Activated T-helper 17 cell treated with anti-CD3 and anti-CD28 coated beads, Interleukin-2, amount 50 U/mL, for 72 hours (primary cell): ENCODE data around the gene ZNF576. TPM values are rescaled to one million over a fixed set of nuclear protein-coding genes. Genes with fewer than 3 reads are reported as not detected.
A peak's percentile ranks its signal among the peaks of the same experiment; 100 is the strongest.
"Not testable (repeated sequence)": the region's sequence is repeated elsewhere in the genome, so short reads cannot be mapped to it uniquely, and the experiment has no call there.

Experiments used
- ATAC-seq: fragments of 150-1000 bp; cut with Tn5 transposase; replicated peaks from 2 replicates; pipeline ENCODE4 v1.10.0; 2021; ENCODE audit warnings: mild to moderate bottlenecking, moderate library complexity
- H3K27ac Mint-ChIP-seq: one replicate; pipeline ENCODE4 v1.8.0; 2022; ENCODE audit warnings: mixed read lengths
- H3K27me3 Mint-ChIP-seq: one replicate; pipeline ENCODE4 v1.8.0; 2022; ENCODE audit warnings: mixed read lengths
- H3K36me3 Mint-ChIP-seq: one replicate; pipeline ENCODE4 v1.8.0; 2022; ENCODE audit warnings: low read depth, mild to moderate bottlenecking, mixed read lengths
- H3K4me1 Mint-ChIP-seq: one replicate; pipeline ENCODE4 v1.8.0; 2022; ENCODE audit warnings: mixed read lengths
- H3K4me3 Mint-ChIP-seq: one replicate; pipeline ENCODE4 v1.8.0; 2022; ENCODE audit warnings: mild to moderate bottlenecking, mixed read lengths
- H3K9me3 Mint-ChIP-seq: one replicate; pipeline ENCODE4 v1.8.0; 2022; ENCODE audit warnings: mixed read lengths
- total RNA-seq, 2 donors: library from RNA; stranded (reverse); gene quantifications; one replicate each; pipeline ENCODE4 v1.2.3, GENCODE V29; 2022

Gene ZNF576
- total RNA-seq, 2 donors from 2014 or later: 17.8 to 23.3 TPM

GRCh38 chr19:43638214-43638994, 42.0 kb downstream of the ZNF576 start:
- no peak for ATAC-seq
- H3K9me3 Mint-ChIP-seq: no peaks in the 10 kb centered on the region
- H3K36me3 Mint-ChIP-seq: no peaks in the 10 kb centered on the region
- peak overlapping the region; percentile 65 for H3K4me3 Mint-ChIP-seq
- H3K27ac Mint-ChIP-seq: peak overlapping the region; percentile 2
- peaks cover 6% of the 10 kb centered on the region for H3K4me1 Mint-ChIP-seq
- peaks cover 32% of the 10 kb centered on the region for H3K27me3 Mint-ChIP-seq

- no peak for ATAC-seq
- Mint-ChIP-seq H3K27ac (peak overlapping the region; percentile 2), H3K9me3 (no peaks in the 10 kb centered on the region), H3K36me3 (no peaks in the 10 kb centered on the region), H3K4me1 (peaks cover 6% of the 10 kb centered on the region), H3K27me3 (peaks cover 32% of the 10 kb centered on the region), H3K4me3 (peak overlapping the region; percentile 65)
Measured at GRCh38 chr19:43638995-43639518, 42.7 kb downstream of the ZNF576 start.

- ATAC-seq: peak; percentile 89
- H3K9me3 Mint-ChIP-seq: no peaks in the 10 kb centered on the region
- peak within 1 kb of the TSS; percentile 17 for H3K27ac Mint-ChIP-seq
- H3K4me1 Mint-ChIP-seq: peaks cover 6% of the 10 kb centered on the region
- no peaks in the 10 kb centered on the region for H3K36me3 Mint-ChIP-seq
- H3K27me3 Mint-ChIP-seq: peaks cover 32% of the 10 kb centered on the region
- H3K4me3 Mint-ChIP-seq: peak within 1 kb of the TSS; percentile 72
Measured at GRCh38 chr19:43639519-43640423, 43.4 kb downstream of the ZNF576 start, which contains the start of gene CADM4. CADM4 (minus strand) TSS chr19:43639850; CDS start chr19:43639790, 60 bp downstream.

- Mint-ChIP-seq H3K4me3 (peak overlapping the region; percentile 72), H3K4me1 (peaks cover 6% of the 10 kb centered on the region), H3K27ac (peak overlapping the region; percentile 17), H3K9me3 (no peaks in the 10 kb centered on the region), H3K27me3 (peaks cover 29% of the 10 kb centered on the region), H3K36me3 (no peaks in the 10 kb centered on the region)
- no peak for ATAC-seq
Measured at GRCh38 chr19:43640424-43640757, 44.0 kb downstream of the ZNF576 start.

- peak overlapping the region; percentile 72 for H3K4me3 Mint-ChIP-seq
- H3K9me3 Mint-ChIP-seq: no peaks in the 10 kb centered on the region
- ATAC-seq: no peak
- H3K36me3 Mint-ChIP-seq: no peaks in the 10 kb centered on the region
- peaks cover 6% of the 10 kb centered on the region for H3K4me1 Mint-ChIP-seq
- peaks cover 28% of the 10 kb centered on the region for H3K27me3 Mint-ChIP-seq
- H3K27ac Mint-ChIP-seq: no peak overlapping the region
Measured at GRCh38 chr19:43641333-43641732, 44.9 kb downstream of the ZNF576 start.

GRCh38 chr19:43642531-43642930, 46.1 kb downstream of the ZNF576 start:
- no peak overlapping the region for H3K4me3 Mint-ChIP-seq
- no peak overlapping the region for H3K27ac Mint-ChIP-seq
- ATAC-seq: no peak
- peaks cover 23% of the 10 kb centered on the region for H3K27me3 Mint-ChIP-seq
- peaks cover 6% of the 10 kb centered on the region for H3K36me3 Mint-ChIP-seq
- no peaks in the 10 kb centered on the region for H3K9me3 Mint-ChIP-seq
- peaks cover 6% of the 10 kb centered on the region for H3K4me1 Mint-ChIP-seq

- Mint-ChIP-seq H3K36me3 (peaks cover 13% of the 10 kb centered on the region), H3K27me3 (peaks cover 18% of the 10 kb centered on the region), H3K9me3 (no peaks in the 10 kb centered on the region), H3K4me1 (peaks cover 6% of the 10 kb centered on the region), H3K4me3 (no peak overlapping the region), H3K27ac (no peak overlapping the region)
- ATAC-seq: no peak
Measured at GRCh38 chr19:43643326-43643725, 46.9 kb downstream of the ZNF576 start.

GRCh38 chr19:43644181-43644580, 47.8 kb downstream of the ZNF576 start:
- peaks cover 9% of the 10 kb centered on the region for H3K27me3 Mint-ChIP-seq
- no peaks in the 10 kb centered on the region for H3K9me3 Mint-ChIP-seq
- ATAC-seq: no peak
- H3K27ac Mint-ChIP-seq: no peak overlapping the region
- no peak overlapping the region for H3K4me3 Mint-ChIP-seq
- peaks cover 21% of the 10 kb centered on the region for H3K36me3 Mint-ChIP-seq
- peaks cover under 1% of the 10 kb centered on the region for H3K4me1 Mint-ChIP-seq

- peaks cover 47% of the 10 kb centered on the region for H3K36me3 Mint-ChIP-seq
- H3K27ac Mint-ChIP-seq: peak overlapping the region; percentile 10
- H3K9me3 Mint-ChIP-seq: no peaks in the 10 kb centered on the region
- no peak overlapping the region for H3K4me3 Mint-ChIP-seq
- H3K4me1 Mint-ChIP-seq: no peaks in the 10 kb centered on the region
- no peaks in the 10 kb centered on the region for H3K27me3 Mint-ChIP-seq
- ATAC-seq: no peak
Measured at GRCh38 chr19:43648633-43649032, 52.2 kb downstream of the ZNF576 start.

- no peak overlapping the region for H3K4me3 Mint-ChIP-seq
- no peaks in the 10 kb centered on the region for H3K27me3 Mint-ChIP-seq
- peaks cover 56% of the 10 kb centered on the region for H3K36me3 Mint-ChIP-seq
- H3K9me3 Mint-ChIP-seq: no peaks in the 10 kb centered on the region
- no peaks in the 10 kb centered on the region for H3K4me1 Mint-ChIP-seq
- H3K27ac Mint-ChIP-seq: no peak overlapping the region
- no peak for ATAC-seq
Measured at GRCh38 chr19:43649514-43649913, 53.1 kb downstream of the ZNF576 start.

- not testable (repeated sequence) for H3K27ac Mint-ChIP-seq, ATAC-seq, H3K4me1 Mint-ChIP-seq, H3K9me3 Mint-ChIP-seq, H3K27me3 Mint-ChIP-seq, H3K4me3 Mint-ChIP-seq
- peaks cover 63% of the 10 kb centered on the region for H3K36me3 Mint-ChIP-seq
Measured at GRCh38 chr19:43650276-43650675, 53.9 kb downstream of the ZNF576 start.

Other genes starting within 250 kb of the ZNF576 start
- gene CD177, start 242.9 kb upstream of the ZNF576 start, total RNA-seq: not detected
- gene TEX101, start 181.7 kb upstream of the ZNF576 start, total RNA-seq: not detected
- 1 to 10 TPM; 1.0 to 3.0 TPM for gene LYPD3, start 131.0 kb upstream of the ZNF576 start, total RNA-seq
- 10 to 100 TPM; 16.7 to 25.5 TPM for gene PHLDB3, start 91.8 kb upstream of the ZNF576 start, total RNA-seq
- 10 to 100 TPM; 71.1 to 74.0 TPM for gene ETHE1, start 69.4 kb upstream of the ZNF576 start, total RNA-seq
- gene ZNF575, start 63.4 kb upstream of the ZNF576 start, total RNA-seq: 1 to 10 TPM in 1 of 2 donors, under 1 TPM in 1; 0.86 to 1.7 TPM
- 10 to 100 TPM; 33.8 to 34.9 TPM for gene XRCC1, start 21.1 kb upstream of the ZNF576 start, total RNA-seq
- 1 to 10 TPM; 4.6 to 6.2 TPM for gene PINLYP, start 20.8 kb upstream of the ZNF576 start, total RNA-seq
- 10 to 100 TPM; 18.3 to 22.1 TPM for gene IRGQ, start 461 bp upstream of the ZNF576 start, total RNA-seq
- gene SRRM5, start 15.5 kb downstream of the ZNF576 start, total RNA-seq: 1 to 10 TPM in 1 of 2 donors, under 1 TPM in 1; 0.74 to 1.4 TPM
- gene ZNF428, start 23.0 kb downstream of the ZNF576 start, total RNA-seq: 10 to 100 TPM; 12.9 to 27.6 TPM
- under 1 TPM; 0.22 to 0.61 TPM for gene CADM4, start 43.3 kb downstream of the ZNF576 start, total RNA-seq
- 10 to 100 TPM; 11.2 to 52.5 TPM for gene PLAUR, start 73.6 kb downstream of the ZNF576 start, total RNA-seq
- gene IRGC, start 119.5 kb downstream of the ZNF576 start, total RNA-seq: not detected
- gene SMG9, start 158.4 kb downstream of the ZNF576 start, total RNA-seq: 100 to 1,000 TPM in 1 of 2 donors, 10 to 100 TPM in 1; 70.4 to 109 TPM
- gene KCNN4, start 184.4 kb downstream of the ZNF576 start, total RNA-seq: 100 to 1,000 TPM; 116 to 385 TPM
- gene LYPD5, start 205.9 kb downstream of the ZNF576 start, total RNA-seq: 1 to 10 TPM in 1 of 2 donors, under 1 TPM in 1; 0.73 to 6.6 TPM
- 10 to 100 TPM in 1 of 2 donors, 1 to 10 TPM in 1; 7.7 to 12.3 TPM for gene ZNF283, start 230.7 kb downstream of the ZNF576 start, total RNA-seq